ENCODE data around the gene ACKR1. TPM values are rescaled to one million over a fixed set of nuclear protein-coding genes. Genes with fewer than 3 reads are reported as not detected.

ACKR1 gene
- total RNA-seq, 1 experiment from 2014 or later, result not detected

- intact Hi-C loops (cut with micrococcal nuclease; ENCODE audit: unreplicated experiment), result no loop called here
- H3K4me3 ChIP-seq (ENCODE audit: low read depth in 2 of 2, low read length in 2 of 2), result no peak overlapping the region
- ChIA-PET POLR2A (no interaction called here), CTCF (no interaction called here)
- BruUV-seq (replicated peaks), result no TSS peak
- H3K36me3 ChIP-seq (ENCODE audit: control insufficient read depth, insufficient read depth, low read length), result no peaks in the 10 kb centered on the region
- DNase-seq (ENCODE audit: low read depth, low spot score) (no peak), ATAC-seq (peak; percentile 72)
- TF ChIP-seq SIN3A (IDR thresholded peaks at IDR 0.05; ENCODE audit: borderline replicate concordance, insufficient read depth, low read depth, low read length), result no peak
- 0 out of 2 replicates have a peak, but pooled peaks have one; percentile 15 for TF ChIP-seq TCF7L2 (IDR thresholded peaks at IDR 0.05; ENCODE audit: low read depth, low read length)
- H3K27me3 ChIP-seq (ENCODE audit: control insufficient read depth, insufficient read depth, low read length), result no peaks in the 10 kb centered on the region
- no peak overlapping the region for H3K27ac ChIP-seq (ENCODE audit: low read length)
- no peaks in the 10 kb centered on the region for H3K9me3 ChIP-seq (ENCODE audit: control insufficient read depth, insufficient read depth, low read depth, low read length)
- in situ Hi-C loops (cut with HindIII; ENCODE audit: low pct_unique_long_range_greater_than_20kb, low sequenced_read_pairs), result no loop called here
- no peaks in the 10 kb centered on the region for H3K4me1 ChIP-seq (ENCODE audit: control insufficient read depth, insufficient read depth, low read length)
These were observed 24.7 kb downstream of the ACKR1 start for GRCh38 chr1:159229260-159229885.

GRCh38 chr1:159229896-159230295, 25.2 kb downstream of the ACKR1 start:
- H3K9me3 ChIP-seq (ENCODE audit: control insufficient read depth, insufficient read depth, low read depth, low read length), result no peaks in the 10 kb centered on the region
- no peak for DNase-seq (ENCODE audit: low read depth, low spot score)
- intact Hi-C loops (cut with micrococcal nuclease; ENCODE audit: unreplicated experiment) (no loop called here), in situ Hi-C loops (cut with HindIII; ENCODE audit: low pct_unique_long_range_greater_than_20kb, low sequenced_read_pairs) (no loop called here)
- POLR2A ChIA-PET, result no interaction called here
- H3K27me3 ChIP-seq (ENCODE audit: control insufficient read depth, insufficient read depth, low read length), result no peaks in the 10 kb centered on the region
- H3K27ac ChIP-seq (ENCODE audit: low read length), result 0 out of 2 replicates have a peak overlapping the region, but pooled peaks have one; percentile 70
- no peaks in the 10 kb centered on the region for H3K36me3 ChIP-seq (ENCODE audit: control insufficient read depth, insufficient read depth, low read length)
- TF ChIP-seq POLR2AphosphoS5 (IDR thresholded peaks at IDR 0.05; ENCODE audit: low read depth, low read length), result no peak
- peak; percentile 71 for TF ChIP-seq TCF7L2 (IDR thresholded peaks at IDR 0.05; ENCODE audit: low read depth, low read length)
- CTCF ChIA-PET, result no interaction called here
- BruUV-seq (replicated peaks), result no TSS peak
- no peak overlapping the region for H3K4me3 ChIP-seq (ENCODE audit: low read depth in 2 of 2, low read length in 2 of 2)
- no peaks in the 10 kb centered on the region for H3K4me1 ChIP-seq (ENCODE audit: control insufficient read depth, insufficient read depth, low read length)
- ATAC-seq, result peak; percentile 75

GRCh38 chr1:159239551-159240220, 35.0 kb downstream of the ACKR1 start:
- no peaks in the 10 kb centered on the region for H3K4me1 ChIP-seq (ENCODE audit: control insufficient read depth, insufficient read depth, low read length)
- intact Hi-C loops (cut with micrococcal nuclease; ENCODE audit: unreplicated experiment), result no loop called here
- POLR2A ChIA-PET, result no interaction called here
- in situ Hi-C loops (cut with HindIII; ENCODE audit: low pct_unique_long_range_greater_than_20kb, low sequenced_read_pairs), result no loop called here
- CTCF ChIA-PET, result no interaction called here
- ATAC-seq, result no peak
- TF ChIP-seq TCF7L2 (IDR thresholded peaks at IDR 0.05; ENCODE audit: low read depth, low read length) (no peak), POLR2AphosphoS5 (IDR thresholded peaks at IDR 0.05; ENCODE audit: low read depth, low read length) (no peak), SIN3A (IDR thresholded peaks at IDR 0.05; ENCODE audit: borderline replicate concordance, insufficient read depth, low read depth, low read length) (no peak), REST (IDR thresholded peaks at IDR 0.05; ENCODE audit: insufficient read depth in 1 of 2, low read depth in 2 of 2, low read length in 1 of 2) (no peak), CTCF (IDR thresholded peaks at IDR 0.05) (no peak)
- no peaks in the 10 kb centered on the region for H3K27me3 ChIP-seq (ENCODE audit: control insufficient read depth, insufficient read depth, low read length)
- H3K4me3 ChIP-seq (ENCODE audit: low read depth in 2 of 2, low read length in 2 of 2), result no peak overlapping the region
- no peak for DNase-seq (ENCODE audit: low read depth, low spot score)
- no peak overlapping the region for H3K27ac ChIP-seq (ENCODE audit: low read length)
- H3K36me3 ChIP-seq (ENCODE audit: control insufficient read depth, insufficient read depth, low read length), result no peaks in the 10 kb centered on the region
- no peaks in the 10 kb centered on the region for H3K9me3 ChIP-seq (ENCODE audit: control insufficient read depth, insufficient read depth, low read depth, low read length)
- BruUV-seq (replicated peaks), result no TSS peak

All from Panc1 (cell line).